ENCODE measurements around the gene CRYGD. TPM values are rescaled to one million over a fixed set of nuclear protein-coding genes. Genes with fewer than 3 reads are reported as not detected.
"Not testable (repeated sequence)": the region's sequence is repeated elsewhere in the genome, so short reads cannot be mapped to it uniquely, and the experiment has no call there.

CRYGD gene
- not detected for total RNA-seq (2021; fragmentation: NEBNext Ultra II Directional; extraction: Animal tissue kit (Norgen Biotek cat#: 25700))
- long read RNA-seq, result 0 reads

DNA sequence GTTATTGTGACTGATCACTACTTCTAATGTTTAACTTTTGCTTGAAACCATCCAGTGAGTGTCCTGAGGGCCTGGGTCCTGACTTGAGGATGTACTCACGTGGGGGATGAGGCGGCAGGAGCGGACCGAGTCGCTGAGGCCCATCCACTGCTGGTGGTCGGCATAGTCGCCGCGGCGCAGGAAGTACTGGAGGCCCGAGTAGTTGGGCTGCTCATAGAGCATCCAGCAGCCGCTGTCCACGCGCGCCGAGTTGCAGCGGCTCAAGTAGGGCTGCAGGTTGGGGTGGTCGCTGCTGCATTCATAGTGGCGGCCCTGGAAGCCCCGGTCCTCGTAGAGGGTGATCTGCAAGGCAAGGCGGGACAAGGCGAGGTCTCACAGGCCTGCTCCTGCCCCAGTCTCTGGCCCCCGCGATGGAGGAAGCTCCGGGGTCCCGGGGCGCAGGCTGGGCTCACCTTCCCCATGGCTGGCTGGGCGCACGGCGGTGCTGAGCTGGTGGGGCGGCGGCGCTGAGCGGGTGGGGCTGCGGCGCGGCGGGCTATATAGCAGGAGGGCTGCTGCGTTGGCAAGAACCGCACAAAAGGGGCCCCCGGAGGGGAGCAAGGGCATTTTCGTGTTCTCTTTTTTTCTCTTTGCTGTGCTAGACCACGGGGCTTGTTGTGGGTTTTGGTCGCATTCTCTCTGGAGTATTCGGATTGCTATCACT, at the start of gene CRYGD:
Gene CRYGD, minus strand, starts transcription at position 512 of the 703 bp plus-strand sequence. Its CDS starts 51 bp downstream, at position 461.
- not testable (repeated sequence) for DNase-seq; H3K4me1 Mint-ChIP-seq (ENCODE audit: low read depth); H3K36me3 Mint-ChIP-seq (ENCODE audit: low read depth); H3K27ac Mint-ChIP-seq; H3K9me3 Mint-ChIP-seq; H3K4me3 Mint-ChIP-seq
- peaks cover 22% of the 10 kb centered on the region for H3K27me3 Mint-ChIP-seq (ENCODE audit: insufficient read depth)

DNA sequence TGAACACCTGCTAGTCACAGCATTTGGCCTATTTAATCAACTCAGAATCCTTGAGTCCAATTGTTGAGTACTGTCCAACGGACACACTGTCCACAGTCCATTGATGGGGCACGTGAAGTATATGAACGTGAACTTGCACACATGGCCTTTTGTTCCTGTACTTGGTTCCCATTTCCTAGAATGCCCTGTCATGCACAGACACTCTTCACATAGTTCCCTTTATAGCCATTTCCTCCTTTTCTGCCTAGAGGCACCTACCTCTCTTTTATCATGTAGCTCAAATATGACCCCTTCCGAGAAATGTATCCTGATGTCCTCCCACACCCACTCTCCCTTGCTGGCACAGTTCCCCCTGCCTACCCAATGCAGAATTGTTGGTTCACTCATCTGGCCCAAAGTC, 47.8 kb upstream of the CRYGD start:
- DNase-seq, result no peak
- Mint-ChIP-seq H3K4me3 (no peak overlapping the region), H3K27me3 (ENCODE audit: insufficient read depth) (peaks cover 15% of the 10 kb centered on the region), H3K36me3 (ENCODE audit: low read depth) (no peaks in the 10 kb centered on the region), H3K27ac (no peak overlapping the region), H3K9me3 (no peaks in the 10 kb centered on the region), H3K4me1 (ENCODE audit: low read depth) (peaks cover 8% of the 10 kb centered on the region)
- TF ChIP-seq, protein P1, sequence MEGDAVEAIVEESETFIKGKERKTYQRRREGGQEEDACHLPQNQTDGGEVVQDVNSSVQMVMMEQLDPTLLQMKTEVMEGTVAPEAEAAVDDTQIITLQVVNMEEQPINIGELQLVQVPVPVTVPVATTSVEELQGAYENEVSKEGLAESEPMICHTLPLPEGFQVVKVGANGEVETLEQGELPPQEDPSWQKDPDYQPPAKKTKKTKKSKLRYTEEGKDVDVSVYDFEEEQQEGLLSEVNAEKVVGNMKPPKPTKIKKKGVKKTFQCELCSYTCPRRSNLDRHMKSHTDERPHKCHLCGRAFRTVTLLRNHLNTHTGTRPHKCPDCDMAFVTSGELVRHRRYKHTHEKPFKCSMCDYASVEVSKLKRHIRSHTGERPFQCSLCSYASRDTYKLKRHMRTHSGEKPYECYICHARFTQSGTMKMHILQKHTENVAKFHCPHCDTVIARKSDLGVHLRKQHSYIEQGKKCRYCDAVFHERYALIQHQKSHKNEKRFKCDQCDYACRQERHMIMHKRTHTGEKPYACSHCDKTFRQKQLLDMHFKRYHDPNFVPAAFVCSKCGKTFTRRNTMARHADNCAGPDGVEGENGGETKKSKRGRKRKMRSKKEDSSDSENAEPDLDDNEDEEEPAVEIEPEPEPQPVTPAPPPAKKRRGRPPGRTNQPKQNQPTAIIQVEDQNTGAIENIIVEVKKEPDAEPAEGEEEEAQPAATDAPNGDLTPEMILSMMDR (IDR thresholded peaks at IDR 0.05), result no peak

DNA sequence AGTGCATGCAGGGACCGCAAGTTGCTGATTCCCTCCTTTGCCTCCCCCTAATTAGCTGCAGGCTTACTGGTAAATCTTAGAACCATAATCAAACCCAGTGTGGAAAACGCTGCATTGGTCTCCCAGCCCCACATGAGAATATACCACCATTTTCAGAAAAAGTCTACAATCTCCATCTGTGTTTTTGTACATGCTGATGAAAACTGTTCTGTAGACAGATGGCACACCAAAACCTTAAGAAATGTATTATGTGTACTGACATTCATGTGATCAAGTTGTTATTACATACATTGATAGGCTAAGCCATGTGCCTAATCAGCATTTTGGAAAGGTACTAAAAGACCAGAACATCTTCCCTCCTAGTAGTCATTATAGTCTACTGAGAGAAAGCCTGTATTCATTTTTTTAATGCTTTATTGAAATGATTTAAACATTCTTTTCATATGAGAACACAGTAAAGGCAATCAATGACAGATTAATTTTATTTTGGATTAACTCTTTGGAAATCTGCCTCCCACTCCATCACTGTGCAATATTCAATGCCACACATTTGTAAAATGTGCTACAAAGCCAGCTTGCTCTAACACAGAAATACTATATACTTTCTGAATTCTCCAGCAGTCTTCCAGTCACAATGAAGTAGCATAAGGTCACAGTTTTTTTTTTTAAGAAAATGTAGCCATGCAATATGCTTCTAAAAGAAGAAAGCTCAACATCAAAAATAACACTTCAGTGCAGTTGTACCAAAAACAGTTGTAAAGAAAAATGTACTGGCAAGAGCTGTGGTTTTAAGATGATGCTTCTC, 40.8 kb upstream of the CRYGD start:
- no peak for DNase-seq
- H3K27me3 Mint-ChIP-seq (ENCODE audit: insufficient read depth), result peaks cover 7% of the 10 kb centered on the region; the same call in 1 of the 2 replicates
- no peak overlapping the region for H3K4me3 Mint-ChIP-seq
- H3K4me1 Mint-ChIP-seq (ENCODE audit: low read depth), result no peaks in the 10 kb centered on the region
- H3K27ac Mint-ChIP-seq, result no peak overlapping the region
- TF ChIP-seq, protein P1 (IDR thresholded peaks at IDR 0.05), result no peak
- H3K36me3 Mint-ChIP-seq (ENCODE audit: low read depth), result no peaks in the 10 kb centered on the region
- H3K9me3 Mint-ChIP-seq, result no peaks in the 10 kb centered on the region

DNA sequence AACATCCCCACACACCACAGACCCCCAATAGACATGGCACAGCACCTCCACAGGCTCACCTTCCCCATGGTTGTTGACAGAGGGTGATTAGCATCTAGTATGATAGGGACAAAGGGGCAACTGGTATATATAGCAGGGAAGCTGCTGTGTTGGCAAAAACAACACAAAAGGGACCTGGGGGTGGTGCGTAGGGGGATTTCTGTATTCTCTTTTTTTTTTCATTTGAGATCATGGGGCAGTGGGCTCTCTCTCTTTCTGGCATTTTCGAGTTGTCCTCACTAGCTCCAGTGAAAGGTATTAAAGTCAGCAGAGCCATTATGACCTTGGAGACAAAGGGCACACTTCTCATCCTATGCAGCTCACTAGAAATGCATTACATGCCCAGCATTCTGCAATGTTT, 39.2 kb upstream of the CRYGD start, which contains the start of gene CRYGA:
Gene CRYGA, minus strand, starts transcription at position 101 of the 400 bp plus-strand sequence. Its CDS starts 33 bp downstream, at position 68.
- H3K4me3 Mint-ChIP-seq, result no peak within 1 kb of the TSS
- TF ChIP-seq, protein P1 (IDR thresholded peaks at IDR 0.05), result no peak
- H3K27me3 Mint-ChIP-seq (ENCODE audit: insufficient read depth), result peaks cover 4% of the 10 kb centered on the region; the same call in 1 of the 2 replicates
- no peaks in the 10 kb centered on the region for H3K9me3 Mint-ChIP-seq
- H3K4me1 Mint-ChIP-seq (ENCODE audit: low read depth), result no peaks in the 10 kb centered on the region
- H3K27ac Mint-ChIP-seq, result no peak within 1 kb of the TSS
- DNase-seq, result no peak
- H3K36me3 Mint-ChIP-seq (ENCODE audit: low read depth), result no peaks in the 10 kb centered on the region

DNA sequence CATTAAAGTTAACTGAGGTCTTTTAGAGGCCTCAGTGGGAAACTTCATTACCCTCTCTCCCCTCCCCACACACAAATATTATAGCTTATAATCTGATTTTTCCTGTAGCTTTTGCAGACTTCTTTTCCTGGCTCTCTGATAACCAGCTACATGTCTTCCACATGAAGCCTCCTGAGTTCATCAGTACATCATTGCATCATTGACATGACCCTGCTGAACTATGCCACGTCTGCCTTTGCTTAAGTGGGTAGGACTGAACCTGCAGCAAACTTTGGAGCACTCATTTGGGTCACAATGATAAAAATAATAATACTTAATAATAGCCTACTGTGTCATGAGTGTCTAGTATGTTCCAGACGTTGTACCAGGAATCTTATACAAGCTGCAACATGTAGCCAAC, 32.1 kb upstream of the CRYGD start:
- H3K36me3 Mint-ChIP-seq (ENCODE audit: low read depth), result no peaks in the 10 kb centered on the region
- no peak for DNase-seq
- no peak overlapping the region for H3K27ac Mint-ChIP-seq
- no peaks in the 10 kb centered on the region for H3K4me1 Mint-ChIP-seq (ENCODE audit: low read depth)
- H3K27me3 Mint-ChIP-seq (ENCODE audit: insufficient read depth), result peaks cover 4% of the 10 kb centered on the region; the same call in 1 of the 2 replicates
- TF ChIP-seq, protein P1 (IDR thresholded peaks at IDR 0.05), result no peak
- no peaks in the 10 kb centered on the region for H3K9me3 Mint-ChIP-seq
- H3K4me3 Mint-ChIP-seq, result no peak overlapping the region

DNA sequence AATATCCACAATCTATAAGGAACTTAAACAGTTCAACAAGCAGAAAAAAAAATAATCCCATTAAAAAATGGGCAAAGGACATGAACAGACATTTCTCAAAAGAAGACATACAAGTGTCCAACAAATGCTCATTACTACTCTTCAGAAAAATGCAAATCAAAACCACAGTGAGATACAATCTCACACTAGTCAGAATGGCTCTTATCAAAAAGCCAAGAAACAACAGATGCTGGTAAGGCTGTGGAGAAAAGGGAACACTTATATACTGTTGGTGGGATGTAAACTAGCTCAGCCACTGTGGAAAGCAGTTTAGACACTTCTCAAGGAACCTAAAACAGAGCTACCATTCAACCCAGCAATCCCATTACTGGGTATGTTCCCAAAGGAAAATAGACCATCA, 28.8 kb upstream of the CRYGD start:
- H3K27me3 Mint-ChIP-seq (ENCODE audit: insufficient read depth), result peaks cover 7% of the 10 kb centered on the region; the same call in 1 of the 2 replicates
- H3K4me3 Mint-ChIP-seq, result no peak overlapping the region
- no peaks in the 10 kb centered on the region for H3K36me3 Mint-ChIP-seq (ENCODE audit: low read depth)
- H3K27ac Mint-ChIP-seq, result no peak overlapping the region
- no peak for DNase-seq
- TF ChIP-seq, protein P1 (IDR thresholded peaks at IDR 0.05), result no peak
- H3K9me3 Mint-ChIP-seq, result no peaks in the 10 kb centered on the region
- H3K4me1 Mint-ChIP-seq (ENCODE audit: low read depth), result no peaks in the 10 kb centered on the region
